ENCODE results near the gene SESN1.

GRCh38 chr6:109076377-109076776, 18.3 kb downstream of the SESN1 start:
- no peak for TF ChIP-seq CTCF (IDR thresholded peaks at IDR 0.05)
- TF ChIP-seq POLR2A (IDR thresholded peaks at IDR 0.05), result no peak
